Activated naive CD8-positive, alpha-beta T cell treated with anti-CD3 and anti-CD28 coated beads, Interleukin-2, amount 10 ng/mL, durations not matched to agents 7 days and 5 days (primary cell): ENCODE data around the gene CCDC187. TPM values are rescaled to one million over a fixed set of nuclear protein-coding genes. Genes with fewer than 3 reads are reported as not detected.

Experiments
- ATAC-seq: fragments of 150-1000 bp; cut with Tn5 transposase; one replicate; pipeline ENCODE4 v1.10.0; 2021; ENCODE audit warnings: low read depth, moderate library complexity
- POLR2A ChIA-PET: fragments of 350-600 bp; sonication (Branson Sonifier 250); formaldehyde crosslinking; loops from one replicate; lab custom pipeline; 2021; ENCODE audit warnings: antibody characterized with exemption; lab: Charles Lee
- DNase-seq: peaks from one replicate; pipeline ENCODE4 v3.0.0; 2021
- H3K27ac Mint-ChIP-seq: one replicate; pipeline ENCODE4 v1.8.0; 2022; ENCODE audit warnings: mild to moderate bottlenecking, mixed read lengths
- H3K27me3 Mint-ChIP-seq: one replicate; pipeline ENCODE4 v1.8.0; 2022; ENCODE audit warnings: mild to moderate bottlenecking, moderate library complexity, mixed read lengths
- H3K36me3 Mint-ChIP-seq: one replicate; pipeline ENCODE4 v1.8.0; 2021; ENCODE audit warnings: mild to moderate bottlenecking, mixed read lengths
- H3K4me1 Mint-ChIP-seq: one replicate; pipeline ENCODE4 v1.8.0; 2021; ENCODE audit warnings: mixed read lengths
- H3K4me3 Mint-ChIP-seq: one replicate; pipeline ENCODE4 v1.8.0; 2022; ENCODE audit warnings: mild to moderate bottlenecking, moderate library complexity, mixed read lengths
- H3K9me3 Mint-ChIP-seq: one replicate; pipeline ENCODE4 v1.8.0; 2021; ENCODE audit warnings: mixed read lengths
- total RNA-seq, 2 experiments: library from RNA; stranded (reverse); gene quantifications; one replicate each; pipeline ENCODE4 v1.2.3, GENCODE V29; 2021

CCDC187 gene
- total RNA-seq, 2 experiments from 2014 or later: not detected

DNA sequence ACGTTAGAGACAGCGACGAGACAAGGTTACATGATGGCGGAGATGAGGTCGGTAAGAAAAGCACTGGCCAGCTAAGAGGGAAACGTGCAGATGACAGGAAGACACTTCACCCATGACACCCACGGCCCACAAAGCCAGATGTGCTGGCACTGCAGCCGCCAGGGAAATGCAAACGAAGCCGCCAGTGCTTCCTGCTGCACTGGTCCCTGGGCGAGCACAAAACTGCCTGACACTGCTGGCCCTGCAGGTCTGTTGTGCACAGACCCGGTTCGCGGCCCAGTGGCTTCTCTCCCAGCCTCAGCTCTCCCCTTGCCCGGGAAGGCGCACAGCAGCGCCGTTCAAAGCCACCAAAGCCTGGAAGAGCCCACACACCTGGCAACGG, 78.5 kb downstream of the CCDC187 start:
- no peak for ATAC-seq

DNA sequence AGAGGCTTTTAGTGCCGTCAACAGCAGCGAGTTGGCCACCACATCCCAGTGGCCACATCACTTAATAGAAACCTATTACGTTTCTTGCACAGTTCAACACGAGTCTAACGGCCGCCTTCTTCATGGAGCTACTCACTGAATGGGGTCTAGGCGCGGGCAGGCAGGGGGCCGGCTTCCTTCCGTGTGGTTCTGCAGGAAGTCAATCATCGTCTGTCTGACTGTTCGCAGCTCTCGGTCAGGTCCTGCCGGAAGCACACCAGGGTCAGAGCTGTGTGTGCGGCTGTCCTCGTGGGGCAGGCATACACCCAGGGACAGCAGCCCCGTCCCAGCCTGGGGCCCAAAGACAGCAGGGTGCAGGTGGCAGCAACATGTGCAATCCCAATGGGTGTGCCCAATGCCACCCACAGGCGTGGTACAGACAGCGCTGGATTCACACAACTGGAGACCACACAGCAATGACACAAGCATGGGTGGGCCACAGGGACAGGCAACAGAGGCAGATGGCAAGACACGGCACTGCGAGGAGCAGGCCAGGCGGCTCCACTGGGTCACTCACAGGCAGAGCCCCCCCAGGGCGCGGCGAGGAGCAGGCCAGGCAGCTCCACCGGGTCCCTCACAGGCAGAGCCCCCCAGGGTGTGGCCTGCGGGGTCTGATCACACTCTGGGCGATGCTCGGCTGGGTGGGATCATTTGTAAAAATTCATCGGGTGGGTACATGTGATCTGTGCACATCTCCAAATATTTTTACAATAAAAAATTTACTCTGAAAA, 79.8 kb downstream of the CCDC187 start:
- POLR2A ChIA-PET: no interaction called here
- ATAC-seq (no peak), DNase-seq (no peak)
- Mint-ChIP-seq H3K4me3 (no peak overlapping the region), H3K4me1 (peaks cover 10% of the 10 kb centered on the region), H3K27me3 (no peaks in the 10 kb centered on the region), H3K27ac (no peak overlapping the region), H3K9me3 (no peaks in the 10 kb centered on the region), H3K36me3 (no peaks in the 10 kb centered on the region)

More for the DNA sequence above, 78.5 kb downstream of the CCDC187 start:
- POLR2A ChIA-PET: no interaction called here
- Mint-ChIP-seq H3K27me3 (no peaks in the 10 kb centered on the region), H3K4me1 (peaks cover 8% of the 10 kb centered on the region), H3K36me3 (no peaks in the 10 kb centered on the region), H3K4me3 (no peak overlapping the region), H3K9me3 (no peaks in the 10 kb centered on the region), H3K27ac (no peak overlapping the region)
- no peak for DNase-seq

DNA sequence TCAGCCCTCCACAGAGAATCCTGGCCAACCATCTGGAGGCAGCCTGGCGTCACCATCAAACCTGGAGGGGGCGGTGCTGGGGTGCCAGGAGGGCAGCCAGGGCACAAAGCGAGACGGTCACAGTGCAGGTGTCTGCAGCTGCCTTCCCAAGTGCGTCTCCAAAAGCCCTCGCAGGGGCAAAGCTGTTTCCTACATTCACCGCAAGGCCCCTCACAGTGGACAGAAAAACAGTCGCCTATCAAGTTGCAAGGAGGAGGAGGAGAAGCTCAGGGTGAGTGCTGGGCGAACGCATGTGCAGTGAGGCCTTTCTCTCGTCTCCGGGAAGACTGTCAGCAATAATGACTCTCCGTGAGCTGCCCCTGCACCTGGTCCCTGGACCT, 81.0 kb downstream of the CCDC187 start:
- Mint-ChIP-seq H3K27ac (no peak overlapping the region), H3K36me3 (no peaks in the 10 kb centered on the region), H3K4me3 (no peak overlapping the region), H3K9me3 (no peaks in the 10 kb centered on the region), H3K27me3 (no peaks in the 10 kb centered on the region), H3K4me1 (peaks cover 10% of the 10 kb centered on the region)
- ATAC-seq (no peak), DNase-seq (no peak)
- POLR2A ChIA-PET: no interaction called here

DNA sequence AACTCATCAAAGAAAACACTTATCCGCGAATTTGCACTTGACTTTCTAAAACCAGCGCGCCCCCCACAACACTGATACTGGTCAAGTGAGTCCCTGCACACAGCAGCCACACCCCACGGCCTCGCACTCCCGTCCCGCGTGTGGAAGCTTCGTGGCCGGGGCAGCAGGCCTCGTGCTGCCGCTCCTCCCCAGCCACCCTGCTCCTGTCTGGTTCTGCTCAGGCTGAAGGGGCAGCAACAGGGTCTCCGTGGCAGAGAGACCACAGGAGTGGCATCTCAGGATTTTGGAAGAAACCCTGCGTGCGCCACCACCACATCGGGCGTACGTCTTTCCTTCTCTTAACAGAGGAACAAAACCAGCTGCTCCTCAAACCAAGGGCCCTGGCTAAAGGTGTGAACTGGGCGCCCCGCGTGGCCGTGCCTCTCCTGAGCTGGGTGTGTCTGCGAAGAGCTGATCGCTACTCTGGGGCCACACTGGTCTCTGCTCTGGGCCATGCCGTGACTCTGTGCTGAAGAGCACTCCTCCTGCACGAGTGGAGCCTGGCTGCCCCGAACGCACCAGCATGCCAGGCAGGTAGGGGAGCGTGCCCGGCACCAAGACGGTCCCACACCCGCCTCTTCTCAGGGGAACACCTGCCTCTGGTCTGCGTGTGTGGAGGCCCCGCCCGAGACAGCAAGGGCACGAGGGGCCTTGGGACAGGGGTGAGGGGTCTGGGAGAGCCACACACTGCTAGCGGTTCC, 81.6 kb downstream of the CCDC187 start:
- H3K36me3 Mint-ChIP-seq: no peaks in the 10 kb centered on the region
- peaks cover 10% of the 10 kb centered on the region for H3K4me1 Mint-ChIP-seq
- H3K4me3 Mint-ChIP-seq: no peak overlapping the region
- POLR2A ChIA-PET: no interaction called here
- no peaks in the 10 kb centered on the region for H3K9me3 Mint-ChIP-seq
- no peaks in the 10 kb centered on the region for H3K27me3 Mint-ChIP-seq
- ATAC-seq (no peak), DNase-seq (no peak)
- no peak overlapping the region for H3K27ac Mint-ChIP-seq

DNA sequence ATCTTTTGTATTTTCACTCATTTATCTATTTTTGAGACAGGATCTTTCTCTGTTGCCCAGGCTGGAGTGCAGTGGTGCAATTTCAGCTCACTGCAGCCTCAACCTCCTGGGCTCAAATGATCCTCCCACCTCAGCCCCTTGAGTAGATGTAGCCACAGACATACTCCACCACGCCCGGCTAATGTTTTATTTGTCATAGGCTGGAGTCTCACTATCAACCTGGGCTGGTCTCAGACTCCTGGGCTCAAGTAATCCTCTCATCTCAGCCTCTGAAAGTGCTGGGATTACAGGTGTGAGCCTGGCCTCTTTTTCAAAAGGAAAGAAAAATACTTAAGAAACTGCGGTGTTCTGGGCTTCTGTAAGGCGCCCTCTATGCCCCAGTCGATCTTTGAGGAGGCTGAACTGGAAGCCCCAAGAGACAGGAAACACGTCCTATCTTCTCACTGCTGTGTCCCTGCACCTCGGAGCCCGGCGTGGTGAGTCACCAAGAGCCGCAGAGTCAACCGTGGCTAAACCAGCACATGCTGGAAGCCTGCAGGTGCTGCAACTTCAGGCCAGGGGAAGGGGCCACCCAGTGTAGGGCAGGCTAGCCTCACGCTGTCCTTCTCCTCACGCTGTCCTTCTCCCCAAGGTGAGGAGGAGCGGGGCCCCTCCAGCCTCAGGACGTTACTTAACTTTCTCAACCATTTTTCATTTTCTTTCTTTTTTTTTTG, 83.7 kb downstream of the CCDC187 start:
- Mint-ChIP-seq H3K4me3 (no peak overlapping the region), H3K36me3 (peaks cover 4% of the 10 kb centered on the region), H3K27ac (peak overlapping the region; percentile 49), H3K27me3 (no peaks in the 10 kb centered on the region), H3K4me1 (peaks cover 9% of the 10 kb centered on the region), H3K9me3 (no peaks in the 10 kb centered on the region)
- ATAC-seq (peak; percentile 45), DNase-seq (no peak)
- POLR2A ChIA-PET: no interaction called here

DNA sequence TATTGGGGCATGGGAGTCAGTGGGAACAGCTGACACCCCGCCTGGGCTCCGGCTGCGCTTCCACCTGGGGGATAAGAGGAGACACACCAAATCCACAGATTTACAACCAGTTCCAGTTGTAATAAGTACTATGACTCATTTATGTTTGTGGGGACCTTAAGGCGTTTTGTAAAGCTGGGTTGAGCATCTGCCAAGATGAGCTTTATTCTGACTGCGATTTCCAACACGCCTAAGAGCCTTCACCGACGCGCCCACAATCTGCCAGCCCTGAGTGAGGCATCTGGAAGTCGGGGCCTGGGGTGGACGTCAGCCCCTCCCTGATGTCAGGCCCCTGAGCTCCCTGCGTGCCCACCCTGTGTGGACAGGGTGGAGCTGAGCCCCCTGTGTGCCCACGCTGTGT, 84.6 kb downstream of the CCDC187 start:
- no peak overlapping the region for H3K27ac Mint-ChIP-seq
- H3K9me3 Mint-ChIP-seq: peaks cover 2% of the 10 kb centered on the region
- peaks cover 6% of the 10 kb centered on the region for H3K4me1 Mint-ChIP-seq
- POLR2A ChIA-PET: no interaction called here
- peaks cover 12% of the 10 kb centered on the region for H3K36me3 Mint-ChIP-seq
- H3K4me3 Mint-ChIP-seq: no peak overlapping the region
- ATAC-seq (no peak), DNase-seq (no peak)
- H3K27me3 Mint-ChIP-seq: no peaks in the 10 kb centered on the region

DNA sequence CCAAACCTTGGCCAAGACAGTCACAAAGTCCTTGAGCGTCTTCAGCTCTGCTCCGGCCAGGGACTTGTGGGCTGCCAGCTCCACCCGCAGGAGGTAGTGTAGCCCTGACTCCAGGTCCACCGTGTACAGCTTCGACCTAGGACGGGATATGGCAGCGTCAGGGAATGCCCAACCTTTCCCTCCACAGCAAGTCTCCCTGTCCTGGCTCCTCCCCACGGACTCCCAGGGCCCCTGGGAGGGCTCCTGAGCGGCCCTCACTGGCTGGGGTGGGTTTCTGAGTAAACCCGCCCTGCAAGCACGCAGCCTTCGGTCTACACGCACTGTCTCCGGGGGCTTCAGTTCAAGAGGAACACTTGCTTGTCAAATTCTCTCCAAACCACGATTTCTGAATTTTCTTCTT, 85.2 kb downstream of the CCDC187 start:
- Mint-ChIP-seq H3K27me3 (no peaks in the 10 kb centered on the region), H3K36me3 (peaks cover 17% of the 10 kb centered on the region)
- POLR2A ChIA-PET: no interaction called here

DNA sequence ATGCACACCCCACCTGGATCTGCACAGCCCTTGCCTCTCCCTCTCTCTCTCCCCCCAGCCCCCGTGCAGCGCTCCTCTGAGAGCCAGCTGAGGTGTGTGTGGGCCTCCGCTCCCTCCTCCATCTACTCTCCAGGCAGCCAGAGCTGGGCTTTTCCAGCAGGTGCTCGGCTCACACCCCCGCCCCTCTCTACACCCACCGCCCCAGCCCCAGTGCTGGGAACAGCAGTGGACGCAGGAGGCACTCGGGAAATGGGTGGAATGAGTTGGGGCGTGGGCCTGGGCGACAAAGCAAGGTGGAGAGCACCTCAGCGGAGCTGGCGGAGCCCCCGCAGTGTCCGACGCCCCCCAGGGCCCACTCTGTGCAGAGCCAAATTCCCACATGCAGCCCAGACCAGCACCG, 85.6 kb downstream of the CCDC187 start:
- peaks cover 6% of the 10 kb centered on the region for H3K4me1 Mint-ChIP-seq
- no peaks in the 10 kb centered on the region for H3K27me3 Mint-ChIP-seq
- POLR2A ChIA-PET: no interaction called here
- ATAC-seq (no peak), DNase-seq (no peak)
- no peak overlapping the region for H3K4me3 Mint-ChIP-seq
- H3K9me3 Mint-ChIP-seq: peaks cover 2% of the 10 kb centered on the region
- no peak overlapping the region for H3K27ac Mint-ChIP-seq
- H3K36me3 Mint-ChIP-seq: peaks cover 18% of the 10 kb centered on the region

More for the DNA sequence above, 85.2 kb downstream of the CCDC187 start:
- H3K4me3 Mint-ChIP-seq: no peak overlapping the region
- DNase-seq (no peak), ATAC-seq (no peak)
- H3K9me3 Mint-ChIP-seq: peaks cover 2% of the 10 kb centered on the region
- peaks cover 6% of the 10 kb centered on the region for H3K4me1 Mint-ChIP-seq
- H3K27ac Mint-ChIP-seq: no peak overlapping the region

DNA sequence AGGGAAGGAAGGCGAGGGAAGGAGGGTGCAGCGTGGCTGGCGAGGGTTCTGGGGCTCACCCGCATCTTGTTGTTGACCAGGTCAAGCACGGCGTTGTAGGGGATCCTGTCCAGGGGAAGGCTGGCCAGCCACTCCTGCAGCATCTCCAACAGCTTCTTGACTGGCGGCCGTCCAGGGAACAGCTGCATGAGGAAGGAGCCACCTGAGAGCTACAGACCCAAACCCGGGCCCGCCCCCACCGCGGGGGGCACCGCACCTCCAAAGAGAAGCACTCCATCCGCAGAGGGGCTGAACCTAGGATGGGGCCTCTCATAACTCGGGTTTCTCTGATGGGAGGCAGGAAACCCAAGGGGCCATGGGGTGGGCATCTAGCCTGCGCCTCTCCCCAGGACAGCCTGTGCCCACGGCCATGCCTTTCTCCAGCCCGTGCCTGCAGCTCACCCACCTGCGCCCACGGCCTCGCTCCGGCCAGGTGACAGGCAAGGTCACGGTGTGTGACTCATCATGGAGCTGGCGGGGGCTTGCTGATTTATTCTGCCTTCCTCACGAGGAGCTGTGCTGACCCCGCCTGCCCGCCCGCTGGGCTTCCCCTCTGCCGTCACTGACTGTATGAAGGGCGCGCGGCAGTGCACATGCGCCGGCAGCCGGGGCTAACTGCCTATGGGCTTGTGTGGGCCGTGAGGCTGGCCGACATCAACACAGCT, 87.2 kb downstream of the CCDC187 start:
- ATAC-seq: no peak
- DNase-seq: no peak
- Mint-ChIP-seq H3K9me3 (peaks cover 2% of the 10 kb centered on the region), H3K4me1 (peaks cover 6% of the 10 kb centered on the region), H3K27me3 (no peaks in the 10 kb centered on the region), H3K4me3 (no peak overlapping the region), H3K36me3 (peaks cover 18% of the 10 kb centered on the region), H3K27ac (no peak overlapping the region)
- POLR2A ChIA-PET: no interaction called here

DNA sequence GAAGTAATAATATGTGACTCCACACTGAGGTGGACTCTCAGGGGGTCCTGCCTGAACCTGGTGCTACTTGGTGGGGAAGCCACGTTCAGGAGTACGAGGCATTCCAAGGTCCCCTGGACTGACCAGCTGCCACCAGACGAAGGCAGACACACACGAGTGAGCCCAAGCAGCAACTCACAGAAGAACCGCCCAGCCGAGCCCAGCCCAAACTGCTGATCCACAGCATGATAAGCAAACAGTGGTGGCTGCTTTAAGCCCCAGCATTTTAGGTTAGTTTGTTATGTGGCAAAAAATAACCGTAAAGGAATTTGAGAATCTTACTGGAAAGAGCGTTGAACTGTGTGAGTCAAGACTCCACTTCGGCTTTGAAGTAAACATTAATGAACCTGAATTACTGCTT, 90.2 kb downstream of the CCDC187 start:
- no peaks in the 10 kb centered on the region for H3K27me3 Mint-ChIP-seq
- peaks cover 18% of the 10 kb centered on the region for H3K36me3 Mint-ChIP-seq
- DNase-seq (no peak), ATAC-seq (no peak)
- H3K4me3 Mint-ChIP-seq: no peak overlapping the region
- POLR2A ChIA-PET: no interaction called here
- H3K9me3 Mint-ChIP-seq: peaks cover 2% of the 10 kb centered on the region
- H3K27ac Mint-ChIP-seq: no peak overlapping the region
- no peaks in the 10 kb centered on the region for H3K4me1 Mint-ChIP-seq

DNA sequence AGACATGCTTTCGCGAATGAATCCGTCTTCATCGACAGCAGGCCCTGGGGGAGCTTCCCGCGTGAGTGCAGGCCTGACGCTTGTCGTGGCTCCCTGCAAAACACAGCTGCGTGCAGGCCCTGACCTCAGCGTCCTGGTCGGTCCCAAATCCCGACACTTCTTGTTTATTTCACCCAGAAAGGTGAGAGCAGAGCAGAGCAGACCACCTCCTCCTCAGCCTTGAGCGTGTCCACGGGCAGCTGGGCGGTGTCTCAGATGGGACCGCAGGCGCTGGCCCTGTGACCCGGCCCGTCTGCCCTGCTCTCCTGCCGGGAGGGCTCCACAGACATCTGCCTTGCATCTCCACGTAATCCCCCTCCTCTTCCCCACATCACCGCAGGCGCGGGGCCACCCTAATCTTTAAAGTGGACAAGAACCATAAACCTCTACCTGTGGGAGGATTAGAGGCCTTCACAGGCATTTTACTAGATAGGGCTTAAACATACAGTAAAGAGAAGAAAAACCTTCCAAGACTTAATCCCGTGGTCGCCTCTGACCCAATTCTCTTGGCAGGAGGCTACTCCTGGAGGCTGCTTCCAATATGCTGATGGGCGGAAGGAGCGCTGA, 91.4 kb downstream of the CCDC187 start:
- Mint-ChIP-seq H3K4me1 (no peaks in the 10 kb centered on the region), H3K36me3 (peaks cover 18% of the 10 kb centered on the region), H3K4me3 (no peak overlapping the region), H3K9me3 (peaks cover 2% of the 10 kb centered on the region), H3K27ac (no peak overlapping the region), H3K27me3 (no peaks in the 10 kb centered on the region)
- DNase-seq (no peak), ATAC-seq (no peak)
- POLR2A ChIA-PET: no interaction called here

DNA sequence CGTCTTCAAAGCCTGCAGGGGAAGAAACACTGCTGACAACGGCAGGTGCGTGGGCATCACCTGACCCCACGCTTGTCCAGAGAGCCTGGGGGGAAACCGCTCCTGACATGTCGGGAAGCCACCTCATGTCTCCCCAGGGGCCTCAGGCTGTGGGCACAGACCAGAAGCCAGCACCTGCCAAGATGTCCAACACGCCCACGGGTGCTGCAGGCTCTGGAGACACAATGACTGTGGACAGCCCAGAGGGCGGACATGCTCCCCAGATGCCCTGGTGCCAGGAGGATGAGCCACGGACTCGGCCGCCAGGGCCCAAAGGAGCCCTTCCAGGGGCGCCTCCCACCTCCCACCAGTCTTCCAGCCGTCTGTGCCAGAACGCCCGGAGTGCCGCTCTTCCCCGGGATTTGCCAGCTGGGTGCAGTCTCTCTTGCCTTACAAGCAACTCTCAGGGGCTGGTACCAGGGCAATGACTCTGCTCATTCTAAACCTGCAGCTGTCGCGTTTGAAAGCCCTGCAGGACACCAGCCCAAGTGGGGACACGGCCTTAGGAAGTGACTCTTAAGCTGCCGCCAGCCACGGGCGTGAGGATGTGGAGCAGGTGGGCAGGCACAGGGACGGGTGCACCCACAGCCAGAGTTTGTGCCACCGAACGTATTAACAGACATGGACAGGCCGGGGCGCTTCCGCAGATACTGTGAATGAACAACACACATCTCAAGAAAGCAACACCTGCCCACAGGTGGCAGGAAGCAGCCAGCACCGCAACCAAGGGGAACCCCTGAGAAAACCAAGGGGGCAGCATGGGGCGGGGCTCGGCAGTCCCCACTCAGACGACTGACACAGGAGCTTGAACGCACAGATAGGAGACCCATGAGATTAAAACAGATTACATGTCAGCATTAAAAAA, 92.2 kb downstream of the CCDC187 start:
- Mint-ChIP-seq H3K4me3 (no peak overlapping the region), H3K27ac (no peak overlapping the region), H3K4me1 (no peaks in the 10 kb centered on the region), H3K9me3 (peaks cover 2% of the 10 kb centered on the region), H3K36me3 (peaks cover 21% of the 10 kb centered on the region), H3K27me3 (no peaks in the 10 kb centered on the region)
- DNase-seq (no peak), ATAC-seq (no peak)
- POLR2A ChIA-PET: no interaction called here
